H1 (cell line): ENCODE results near the gene GALNT5. TPM values are rescaled to one million over a fixed set of nuclear protein-coding genes. Genes with fewer than 3 reads are reported as not detected.

Experiments
- CTCF ChIA-PET: fragments of 300-600 bp; sonication (Branson Sonifier 250); formaldehyde crosslinking; loops from one replicate; lab custom pipeline; 2021; ENCODE audit not compliant: partially characterized antibody; lab: Charles Lee
- POLR2A ChIA-PET: fragments of 300-600 bp; sonication (Branson Sonifier 250); formaldehyde crosslinking; loops from one replicate; lab custom pipeline; 2021; ENCODE audit warnings: inconsistent platforms; ENCODE audit not compliant: partially characterized antibody; lab: Charles Lee
- DNase-seq, 2 experiments: peaks; one replicate each; pipeline versions ENCODE4 v3.0.0 to v3.0.0-alpha.2; 2010 to 2022; ENCODE audit warnings: low spot score in 2 of 2, low read depth in 1 of 2, mixed read lengths in 1 of 2
- FAIRE-seq: peaks from 2 replicates; lab custom pipeline; 2011; peaks lifted over from hg19 to GRCh38; lab: Jason Lieb, UNC
- H2AFZ ChIP-seq: 2 replicates; pipeline ENCODE4 v1.8.1; 2012; ENCODE audit warnings: low read length, inconsistent platforms
- H2AK5ac ChIP-seq: 2 replicates; pipeline ENCODE4 v1.6.1; 2013; ENCODE audit warnings: low read depth, low read length
- H2BK120ac ChIP-seq: replicated peaks from 2 replicates; pipeline ENCODE3; 2013; ENCODE audit warnings: low read depth, low read length, inconsistent platforms
- H2BK12ac ChIP-seq: 2 replicates; pipeline ENCODE4 v1.6.1; 2013; ENCODE audit warnings: low read depth, low read length
- H2BK15ac ChIP-seq: 2 replicates; pipeline ENCODE4 v1.6.1; 2013; ENCODE audit warnings: low read length
- H2BK20ac ChIP-seq: 2 replicates; pipeline ENCODE4 v1.6.1; 2013; ENCODE audit warnings: low read length
- H2BK5ac ChIP-seq: 2 replicates; pipeline ENCODE4 v1.6.1; 2013; ENCODE audit warnings: low read depth, low read length
- H3K14ac ChIP-seq: 2 replicates; pipeline ENCODE4 v1.6.1; 2013; ENCODE audit warnings: inconsistent platforms; ENCODE audit not compliant: insufficient read length
- H3K18ac ChIP-seq: 2 replicates; pipeline ENCODE4 v1.6.1; 2013; ENCODE audit warnings: low read length; ENCODE audit errors: extremely low read depth
- H3K23ac ChIP-seq: 2 replicates; pipeline ENCODE4 v1.6.1; 2013; ENCODE audit warnings: inconsistent platforms; ENCODE audit not compliant: insufficient read length
- H3K23me2 ChIP-seq: 2 replicates; pipeline ENCODE4 v1.6.1; 2013; ENCODE audit warnings: low read depth, low read length
- H3K27ac ChIP-seq: 2 replicates; pipeline ENCODE4 v1.6.1; 2011; ENCODE audit warnings: low read depth, low read length, inconsistent platforms
- H3K27me3 ChIP-seq, 4 experiments: replicated peaks in 1 of 4; 1 replicate in 1 of 4; 2 replicates in 3 of 4; pipeline versions ENCODE4 v1.6.1 to v1.8.1; 2011 to 2013; ENCODE audit warnings: low read length in 3 of 4, mild to moderate bottlenecking in 3 of 4, inconsistent platforms in 2 of 4, mixed read lengths in 2 of 4, moderate library complexity in 1 of 4; ENCODE audit not compliant: control insufficient read depth in 3 of 4, insufficient read depth in 3 of 4; ENCODE audit errors: extremely low read depth in 1 of 4
- H3K36me3 ChIP-seq, 4 experiments: 2 replicates each; pipeline versions ENCODE4 v1.6.1 to v1.8.1; 2011 to 2013; ENCODE audit warnings: mild to moderate bottlenecking in 4 of 4, low read length in 3 of 4, moderate library complexity in 2 of 4, control low read depth in 1 of 4, inconsistent platforms in 1 of 4; ENCODE audit not compliant: insufficient read depth in 4 of 4, control insufficient read depth in 2 of 4
- H3K4ac ChIP-seq: replicated peaks from 2 replicates; pipeline ENCODE3; 2013; ENCODE audit warnings: low read length, low read depth, mixed read lengths, inconsistent platforms; ENCODE audit not compliant: insufficient read length
- H3K4me1 ChIP-seq, 4 experiments: replicated peaks in 1 of 4; 1 replicate in 1 of 4; 2 replicates in 3 of 4; pipeline versions ENCODE4 v1.6.1 to v1.8.1; 2011 to 2013; ENCODE audit warnings: low read length in 3 of 4, inconsistent platforms in 2 of 4, mixed read lengths in 1 of 4; ENCODE audit not compliant: insufficient read depth in 4 of 4, control insufficient read depth in 3 of 4
- H3K4me2 ChIP-seq, 2 experiments: 2 replicates each; pipeline versions ENCODE4 v1.6.1 to v1.8.1; 2011 to 2013; ENCODE audit warnings: low read depth in 2 of 2, low read length in 2 of 2, control low read depth in 1 of 2, inconsistent platforms in 1 of 2, mild to moderate bottlenecking in 1 of 2; ENCODE audit not compliant: insufficient read depth in 1 of 2
- H3K4me3 ChIP-seq, 4 experiments: fragments of 200-600, 300-600 bp in 1 of 4; sonication (generic), shearing (Covaris generic), sonication (Bioruptor Twin) in 1 of 4; 2 replicates each; pipeline versions ENCODE4 v1.5.1 to v1.8.1; 2011 to 2016; ENCODE audit warnings: low read length in 4 of 4, low read depth in 3 of 4, control low read depth in 2 of 4, inconsistent platforms in 2 of 4, mild to moderate bottlenecking in 2 of 4, mixed read lengths in 1 of 4, moderate library complexity in 1 of 4; ENCODE audit not compliant: insufficient read depth in 2 of 4; ENCODE audit errors: extremely low read depth in 1 of 4
- H3K56ac ChIP-seq: replicated peaks from 2 replicates; pipeline ENCODE3; 2013; ENCODE audit warnings: low read depth, mild to moderate bottlenecking, mixed read lengths, low read length, inconsistent platforms; ENCODE audit not compliant: insufficient read length
- H3K79me1 ChIP-seq: 2 replicates; pipeline ENCODE4 v1.6.1; 2013; ENCODE audit warnings: low read depth, low read length, control low read depth
- H3K79me2 ChIP-seq, 2 experiments: 2 replicates each; pipeline versions ENCODE4 v1.6.1 to v1.8.1; 2012 to 2013; ENCODE audit warnings: low read length in 2 of 2, mild to moderate bottlenecking in 2 of 2, inconsistent platforms in 1 of 2; ENCODE audit not compliant: insufficient read depth in 2 of 2, control insufficient read depth in 1 of 2
- H3K9ac ChIP-seq, 4 experiments: replicated peaks in 1 of 4; 1 replicate in 1 of 4; 2 replicates in 3 of 4; pipeline versions ENCODE4 v1.6.1 to v1.8.1; 2011 to 2013; ENCODE audit warnings: low read depth in 3 of 4, low read length in 3 of 4, control low read depth in 2 of 4, mild to moderate bottlenecking in 2 of 4, moderate library complexity in 2 of 4, inconsistent platforms in 1 of 4; ENCODE audit errors: extremely low read depth in 1 of 4
- H3K9me3 ChIP-seq, 2 experiments: 2 replicates each; pipeline versions ENCODE4 v1.6.1 to v1.8.1; 2012 to 2013; ENCODE audit warnings: mild to moderate bottlenecking in 2 of 2, moderate library complexity in 2 of 2, control low read depth in 1 of 2, inconsistent platforms in 1 of 2, low read depth in 1 of 2, low read length in 1 of 2, mixed read lengths in 1 of 2; ENCODE audit not compliant: insufficient read depth in 2 of 2
- H4K20me1 ChIP-seq, 2 experiments: replicated peaks in 1 of 2; 2 replicates each; pipeline versions ENCODE3 to v1.8.1; 2011 to 2013; ENCODE audit warnings: inconsistent platforms in 2 of 2, low read length in 2 of 2, mild to moderate bottlenecking in 1 of 2; ENCODE audit not compliant: insufficient read depth in 2 of 2, control insufficient read depth in 1 of 2
- H4K5ac ChIP-seq: 2 replicates; pipeline ENCODE4 v1.6.1; 2013; ENCODE audit warnings: low read length, low read depth, mixed read lengths, inconsistent platforms; ENCODE audit not compliant: insufficient read length
- H4K8ac ChIP-seq: 2 replicates; pipeline ENCODE4 v1.8.0; 2013; ENCODE audit warnings: mild to moderate bottlenecking, moderate library complexity, low read length, inconsistent platforms; ENCODE audit not compliant: insufficient read depth; ENCODE audit errors: extremely low read depth
- H4K91ac ChIP-seq: replicated peaks from 2 replicates; pipeline ENCODE3; 2013; ENCODE audit warnings: low read length, mixed read lengths, inconsistent platforms; ENCODE audit not compliant: insufficient read length
- CBX5 ChIP-seq: fragments of 300-800, 300-1000 bp; sonication (generic); IDR thresholded peaks from 2 replicates; pipeline ENCODE4 v1.7.1; 2016; ENCODE audit warnings: antibody characterized with exemption, low read length, low read depth
- CREB1 ChIP-seq: IDR thresholded peaks from 2 replicates; pipeline ENCODE4 v1.6.1; 2012; ENCODE audit warnings: inconsistent platforms
- FOSL1 ChIP-seq: IDR thresholded peaks from 2 replicates; pipeline ENCODE4 v1.6.1; 2011; ENCODE audit warnings: mild to moderate bottlenecking, low read depth, low read length, moderate library complexity; ENCODE audit not compliant: insufficient read depth
- GTF2F1 ChIP-seq: IDR thresholded peaks from 2 replicates; pipeline ENCODE4 v1.6.1; 2012; ENCODE audit warnings: low read depth, low read length, improper control_type of control experiment, borderline replicate concordance
- HDAC6 ChIP-seq: IDR thresholded peaks from one replicate; pipeline ENCODE4 v1.7.1; 2012; ENCODE audit warnings: low read depth, mild to moderate bottlenecking, inconsistent platforms, low read length, moderate library complexity
- MAFK ChIP-seq: IDR thresholded peaks from 2 replicates; pipeline ENCODE4 v1.6.1; 2012; ENCODE audit warnings: low read depth, mild to moderate bottlenecking, improper control_type of control experiment, low read length
- RXRA ChIP-seq: IDR thresholded peaks from 2 replicates; pipeline ENCODE4 v1.6.1; 2011; ENCODE audit warnings: low read depth, mild to moderate bottlenecking, low read length, moderate library complexity; ENCODE audit not compliant: insufficient read depth
- SAP30 ChIP-seq: fragments of 300-600 bp; sonication (generic); IDR thresholded peaks from 2 replicates; pipeline ENCODE4 v1.7.1; 2012; ENCODE audit warnings: low read length, moderate library complexity, mild to moderate bottlenecking, inconsistent platforms; ENCODE audit not compliant: insufficient read depth, insufficient replicate concordance
- SIRT6 ChIP-seq: IDR thresholded peaks from one replicate; pipeline ENCODE4 v1.7.1; 2012; ENCODE audit warnings: low read length, inconsistent platforms
- TBP ChIP-seq: IDR thresholded peaks from 2 replicates; pipeline ENCODE4 v1.6.1; 2011; ENCODE audit warnings: low read depth, low read length, improper control_type of control experiment
- TCF12 ChIP-seq: IDR thresholded peaks from 2 replicates; pipeline ENCODE4 v1.6.1; 2011; ENCODE audit warnings: low read depth, mild to moderate bottlenecking, low read length
- WGBS, 2 experiments: shearing (Covaris generic) in 1 of 2; methylation state at CpG; one replicate each; pipeline versions ENCODE4 v1.1.6 to v1.1.7; 2013 to 2015; ENCODE audit warnings: low lambda C conversion rate in 2 of 2, mixed read lengths in 2 of 2, inconsistent platforms in 1 of 2, low coverage in 1 of 2, missing lambda C conversion rate in 1 of 2; ENCODE audit not compliant: insufficient replicate concordance in 2 of 2, insufficient coverage in 1 of 2, insufficient read length in 1 of 2; ENCODE audit errors: extremely low coverage in 1 of 2, missing lambda C conversion rate in 1 of 2; 5-methylcytosine and 5-hydroxymethylcytosine counted together
- polyA plus RNA-seq, 7 experiments: library from polyadenylated mRNA; depleted of rRNA in 3 of 7; stranded (reverse) in 5 of 7; unstranded in 2 of 7; fragments of >200 nt in 5 of 7; fragments of 200-250 nt in 2 of 7; gene quantifications; 1 replicate in 5 of 7; 2 replicates in 1 of 7; 4 replicates in 1 of 7; pipeline versions ENCODE4 v1.2.1 to v1.2.3, GENCODE V29; 2011 to 2013; ENCODE audit warnings: missing spikeins in 2 of 7, mixed read lengths in 2 of 7
- total RNA-seq: library from RNA; stranded (reverse); fragmentation: NEBNext Ultra II Directional; extraction: Animal tissue kit (Norgen Biotek cat#: 25700); gene quantifications from 2 replicates; pipeline ENCODE4 v1.2.1, GENCODE V29; 2021
- TF ChIP-seq, protein P1 (sequence below): IDR thresholded peaks from 2 replicates; pipeline ENCODE4 v1.6.1; 2012; ENCODE audit warnings: inconsistent platforms

Gene GALNT5
- total and polyA plus RNA-seq, 2 of the 8 experiments (the other 6 are each of a cell fraction or from before 2014, with no cell fraction given): 0.02 to 0.06 TPM

DNA sequence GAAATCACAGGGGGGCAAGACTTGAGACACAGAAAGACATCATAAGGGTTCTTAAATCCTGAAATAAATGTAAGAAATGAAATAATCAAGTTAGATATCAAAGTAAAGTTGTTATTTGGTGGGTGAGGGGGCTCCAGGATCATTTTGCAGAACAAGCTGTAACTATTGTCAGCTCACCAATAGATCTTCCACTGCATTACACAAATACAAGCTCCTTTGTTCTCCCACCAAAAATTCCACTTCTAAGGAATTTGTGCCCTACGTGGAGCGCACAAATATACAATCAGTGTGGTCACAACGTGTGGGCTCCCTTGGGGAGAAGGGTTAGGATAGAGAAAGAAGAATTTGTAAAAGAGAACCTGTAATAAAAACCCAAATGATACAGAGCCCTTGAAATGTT lies 19.2 kb upstream of the GALNT5 start:
- Histone ChIP-seq H3K9me3 (no peaks in the 10 kb centered on the region), H3K23ac (no peak overlapping the region), H3K79me2 (no peaks in the 10 kb centered on the region), H3K4ac (no peak overlapping the region), H3K36me3 (no peaks in the 10 kb centered on the region), H3K4me1 (no peaks in the 10 kb centered on the region), H3K4me2 (no peak overlapping the region), H2BK5ac (no peak overlapping the region), H4K5ac (no peak overlapping the region), H3K14ac (no peak overlapping the region), H4K8ac (no peak overlapping the region), H4K91ac (no peak overlapping the region), H2AK5ac (no peak overlapping the region), H2BK15ac (no peak overlapping the region), H3K9ac (no peak overlapping the region), H3K4me3 (no peak overlapping the region), H4K20me1 (no peaks in the 10 kb centered on the region), H2AFZ (no peak overlapping the region), H3K23me2 (no peaks in the 10 kb centered on the region), H2BK12ac (no peak overlapping the region), H3K27me3 (no peaks in the 10 kb centered on the region), H3K18ac (no peak overlapping the region), H3K27ac (no peak overlapping the region), H2BK20ac (no peak overlapping the region), H3K79me1 (no peaks in the 10 kb centered on the region), H2BK120ac (no peak overlapping the region), H3K56ac (no peak overlapping the region)
- DNase-seq (no peak), FAIRE-seq (no peak)
- TF ChIP-seq CREB1: no peak
- no peak for TF ChIP-seq RXRA
- TF ChIP-seq SIRT6: no peak
- no peak for TF ChIP-seq CBX5
- TF ChIP-seq HDAC6: no peak
- TF ChIP-seq TCF12: no peak
- TF ChIP-seq MAFK: no peak
- TF ChIP-seq FOSL1: no peak
- no peak for TF ChIP-seq SAP30
- TF ChIP-seq, protein P1, sequence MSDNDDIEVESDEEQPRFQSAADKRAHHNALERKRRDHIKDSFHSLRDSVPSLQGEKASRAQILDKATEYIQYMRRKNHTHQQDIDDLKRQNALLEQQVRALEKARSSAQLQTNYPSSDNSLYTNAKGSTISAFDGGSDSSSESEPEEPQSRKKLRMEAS: no peak
- TF ChIP-seq GTF2F1: no peak
- TF ChIP-seq TBP: no peak
- POLR2A ChIA-PET: no interaction called here
- 82% methylated on average over 3 of the region's 3 CpGs; no CpG with 5 or more reads in 1 of the 2 experiments for WGBS, 2 experiments
- CTCF ChIA-PET: interaction anchor here (0.6 kb wide), 1 partner anchor 773 kb away, joined by 3 read pairs; no protein-coding TSS in a partner anchor
